Astrocyte (in vitro differentiated cells and primary cell): ENCODE data around the gene CTNNA3. TPM values are rescaled to one million over a fixed set of nuclear protein-coding genes. Genes with fewer than 3 reads are reported as not detected.

Experiments
- DNase-seq: peaks from one replicate; pipeline ENCODE4 v3.0.0-alpha.2; 2010; ENCODE audit warnings: low read depth
- FAIRE-seq: peaks from 2 replicates; lab custom pipeline; 2011; peaks lifted over from hg19 to GRCh38; lab: Jason Lieb, UNC
- H2AFZ ChIP-seq: 2 replicates; pipeline ENCODE4 v1.6.0; 2012; ENCODE audit warnings: low read depth, low read length, inconsistent platforms
- H3K27ac ChIP-seq: 2 replicates; pipeline ENCODE4 v1.5.1; 2011; ENCODE audit warnings: low read depth, low read length, inconsistent platforms
- H3K27me3 ChIP-seq: 2 replicates; pipeline ENCODE4 v1.6.0; 2011; ENCODE audit warnings: low read length, inconsistent platforms; ENCODE audit not compliant: insufficient read depth
- H3K36me3 ChIP-seq: 2 replicates; pipeline ENCODE4 v1.5.1; 2011; ENCODE audit warnings: low read length, inconsistent platforms; ENCODE audit not compliant: insufficient read depth
- H3K4me1 ChIP-seq: 2 replicates; pipeline ENCODE4 v1.5.1; 2011; ENCODE audit warnings: low read length, inconsistent platforms; ENCODE audit not compliant: insufficient read depth
- H3K4me2 ChIP-seq: 2 replicates; pipeline ENCODE4 v1.6.0; 2012; ENCODE audit warnings: low read length, inconsistent platforms
- H3K4me3 ChIP-seq: 2 replicates; pipeline ENCODE4 v1.5.1; 2011; ENCODE audit warnings: low read depth, mild to moderate bottlenecking, low read length, inconsistent platforms; ENCODE audit not compliant: insufficient read depth
- H3K79me2 ChIP-seq: 2 replicates; pipeline ENCODE4 v1.6.0; 2012; ENCODE audit warnings: mild to moderate bottlenecking, low read length, inconsistent platforms; ENCODE audit not compliant: insufficient read depth
- H3K9ac ChIP-seq: 2 replicates; pipeline ENCODE4 v1.6.0; 2012; ENCODE audit warnings: mild to moderate bottlenecking, low read length, inconsistent platforms
- H3K9me3 ChIP-seq: 2 replicates; pipeline ENCODE4 v1.5.1; 2012; ENCODE audit warnings: low read depth, mild to moderate bottlenecking, low read length, inconsistent platforms; ENCODE audit not compliant: insufficient read depth
- H4K20me1 ChIP-seq: 2 replicates; pipeline ENCODE4 v1.6.0; 2012; ENCODE audit warnings: low read length, inconsistent platforms; ENCODE audit not compliant: insufficient read depth
- H3K27ac Mint-ChIP-seq: one replicate; pipeline ENCODE4 v1.8.0; 2021; ENCODE audit warnings: mild to moderate bottlenecking, mixed read lengths; ENCODE audit not compliant: unreplicated experiment
- H3K27me3 Mint-ChIP-seq: one replicate; pipeline ENCODE4 v1.8.0; 2021; ENCODE audit warnings: low read depth, mixed read lengths; ENCODE audit not compliant: unreplicated experiment
- H3K36me3 Mint-ChIP-seq: one replicate; pipeline ENCODE4 v1.8.0; 2021; ENCODE audit warnings: low read depth, mixed read lengths; ENCODE audit not compliant: unreplicated experiment
- H3K4me1 Mint-ChIP-seq: one replicate; pipeline ENCODE4 v1.8.0; 2021; ENCODE audit warnings: low read depth, mixed read lengths; ENCODE audit not compliant: unreplicated experiment
- H3K4me3 Mint-ChIP-seq: one replicate; pipeline ENCODE4 v1.8.0; 2021; ENCODE audit warnings: mild to moderate bottlenecking, moderate library complexity, mixed read lengths; ENCODE audit not compliant: unreplicated experiment
- H3K9me3 Mint-ChIP-seq: one replicate; pipeline ENCODE4 v1.8.0; 2021; ENCODE audit warnings: mild to moderate bottlenecking, mixed read lengths; ENCODE audit not compliant: unreplicated experiment
- CTCF ChIP-seq: IDR thresholded peaks from 2 replicates; pipeline ENCODE4 v1.5.1; 2011; ENCODE audit warnings: low read depth, mild to moderate bottlenecking, inconsistent platforms, low read length, moderate library complexity; ENCODE audit not compliant: insufficient read depth
- EZH2 ChIP-seq: IDR thresholded peaks from 2 replicates; pipeline ENCODE4 v1.6.1; 2012; ENCODE audit warnings: mild to moderate bottlenecking, low read length, inconsistent platforms; ENCODE audit not compliant: insufficient read depth
- total RNA-seq: library from RNA; stranded (reverse); gene quantifications from 2 replicates; pipeline ENCODE4 v1.2.1, GENCODE V29; 2021

CTNNA3 gene
- total RNA-seq, 1 donor from 2014 or later: 0.73 TPM

- H3K79me2 ChIP-seq: no peaks in the 10 kb centered on the region
- H3K4me3 Mint-ChIP-seq: no peak overlapping the region
- FAIRE-seq (no peak), DNase-seq (peak; percentile 0)
- H3K27me3 ChIP-seq: no peaks in the 10 kb centered on the region
- H2AFZ ChIP-seq: no peak overlapping the region
- no peak for TF ChIP-seq CTCF
- no peak overlapping the region for H3K4me3 ChIP-seq
- H3K27me3 Mint-ChIP-seq: no peaks in the 10 kb centered on the region
- no peaks in the 10 kb centered on the region for H3K36me3 ChIP-seq
- no peaks in the 10 kb centered on the region for H3K4me1 Mint-ChIP-seq
- H3K9me3 ChIP-seq: no peaks in the 10 kb centered on the region
- H3K27ac ChIP-seq: no peak overlapping the region
- H3K4me2 ChIP-seq: no peak overlapping the region
- no peak overlapping the region for H3K27ac Mint-ChIP-seq
- no peaks in the 10 kb centered on the region for H3K4me1 ChIP-seq
- H3K36me3 Mint-ChIP-seq: no peaks in the 10 kb centered on the region
- H3K9ac ChIP-seq: no peak overlapping the region
- no peaks in the 10 kb centered on the region for H3K9me3 Mint-ChIP-seq
- no peaks in the 10 kb centered on the region for H4K20me1 ChIP-seq
Observed at GRCh38 chr10:66555061-66555460, 1140.9 kb downstream of the CTNNA3 start.

DNA sequence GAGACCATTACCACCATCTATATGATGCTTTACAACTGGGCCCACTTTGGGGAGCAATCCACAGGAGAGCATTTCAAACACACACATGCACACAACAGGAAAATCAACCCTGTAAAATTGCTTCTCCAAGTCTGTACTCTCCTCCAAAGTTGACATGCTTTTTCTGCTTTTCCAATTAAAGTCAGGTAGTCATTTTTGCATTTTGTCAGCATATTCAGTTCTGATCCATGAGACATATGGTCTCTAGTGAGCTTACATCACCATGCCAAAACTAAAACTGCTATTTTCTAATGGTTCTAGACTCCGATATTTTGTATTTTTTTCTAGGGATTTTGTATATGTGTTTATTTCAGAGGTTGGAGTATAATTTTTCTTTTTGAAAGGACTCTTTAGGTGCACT, 1143.7 kb downstream of the CTNNA3 start:
- H2AFZ ChIP-seq: no peak overlapping the region

DNA sequence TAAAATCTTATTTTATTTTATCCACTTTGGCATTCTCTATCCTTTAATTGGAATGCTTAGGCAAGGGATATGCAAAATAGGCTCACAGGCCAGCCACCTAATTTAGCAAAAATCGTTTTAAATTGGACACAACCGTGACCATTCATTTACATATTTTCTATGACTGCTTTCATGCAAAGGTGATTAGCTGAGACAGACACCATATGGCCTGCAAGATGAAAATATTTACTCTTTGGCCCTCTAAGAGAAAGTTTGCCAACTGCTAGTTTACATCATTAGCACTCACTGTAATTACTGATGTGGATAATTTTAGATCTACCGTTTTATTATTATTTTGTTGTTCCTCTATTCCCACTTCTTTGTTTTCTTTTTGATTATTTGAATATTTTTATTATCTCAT, 1145.6 kb downstream of the CTNNA3 start:
- H3K36me3 Mint-ChIP-seq: no peaks in the 10 kb centered on the region
- Histone ChIP-seq H3K36me3 (no peaks in the 10 kb centered on the region), H3K4me3 (no peak overlapping the region), H3K9ac (no peak overlapping the region), H3K4me1 (no peaks in the 10 kb centered on the region), H4K20me1 (no peaks in the 10 kb centered on the region), H3K4me2 (no peak overlapping the region), H3K27ac (no peak overlapping the region), H3K27me3 (no peaks in the 10 kb centered on the region), H3K9me3 (no peaks in the 10 kb centered on the region), H2AFZ (no peak overlapping the region), H3K79me2 (no peaks in the 10 kb centered on the region)
- DNase-seq (no peak), FAIRE-seq (no peak)
- H3K9me3 Mint-ChIP-seq: no peaks in the 10 kb centered on the region
- H3K27me3 Mint-ChIP-seq: no peaks in the 10 kb centered on the region
- H3K4me1 Mint-ChIP-seq: no peaks in the 10 kb centered on the region
- H3K27ac Mint-ChIP-seq: no peak overlapping the region
- no peak overlapping the region for H3K4me3 Mint-ChIP-seq
- no peak for TF ChIP-seq EZH2

More for the DNA sequence above, 1143.7 kb downstream of the CTNNA3 start:
- Histone ChIP-seq H3K27me3 (no peaks in the 10 kb centered on the region), H3K4me3 (no peak overlapping the region), H3K27ac (no peak overlapping the region), H3K36me3 (no peaks in the 10 kb centered on the region), H3K4me2 (no peak overlapping the region), H3K79me2 (no peaks in the 10 kb centered on the region), H4K20me1 (no peaks in the 10 kb centered on the region), H3K9ac (no peak overlapping the region), H3K9me3 (no peaks in the 10 kb centered on the region), H3K4me1 (no peaks in the 10 kb centered on the region)
- Mint-ChIP-seq H3K9me3 (no peaks in the 10 kb centered on the region), H3K4me1 (no peaks in the 10 kb centered on the region), H3K27me3 (no peaks in the 10 kb centered on the region), H3K4me3 (no peak overlapping the region), H3K27ac (no peak overlapping the region), H3K36me3 (no peaks in the 10 kb centered on the region)
- no peak for FAIRE-seq
- no peak for TF ChIP-seq CTCF
- TF ChIP-seq EZH2: no peak
- no peak for DNase-seq
